ENCODE data around the gene SPSB4. TPM values are rescaled to one million over a fixed set of nuclear protein-coding genes. Genes with fewer than 3 reads are reported as not detected.

The SPSB4 gene
- total and polyA plus RNA-seq, 9 of the 15 experiments (the other 6 are each of a cell fraction or from before 2014, with no cell fraction given): not detected

DNA sequence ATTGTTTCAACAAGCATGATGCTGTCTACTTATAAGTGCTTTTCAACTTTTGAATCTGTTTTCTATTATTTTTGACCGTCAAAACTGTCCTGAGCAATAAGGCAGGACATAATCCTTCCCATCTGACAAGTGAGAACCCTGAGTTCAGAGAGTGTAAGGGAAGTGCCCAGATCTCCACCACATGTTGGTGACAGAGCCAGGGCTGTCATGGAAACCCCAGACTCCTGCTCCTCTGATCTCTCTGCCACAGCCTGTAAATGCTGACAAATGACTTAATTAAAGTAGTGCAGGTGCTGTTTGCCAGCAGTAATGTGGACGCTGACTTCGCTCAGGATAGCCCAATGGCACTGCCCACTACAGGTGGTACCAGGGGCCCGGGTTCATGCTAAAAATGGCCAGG, 40.3 kb downstream of the SPSB4 start:
- no peak for ATAC-seq
- ChIA-PET CTCF (ENCODE audit: low intra/inter-chr PET ratio) (no interaction called here), POLR2A (interaction anchor here (0.8 kb wide), 1 partner anchor 467 kb away, joined by 3 read pairs; no protein-coding TSS in a partner anchor)
- no TSS peak for BruUV-seq (replicated peaks)
- TF ChIP-seq MEF2D (tag; conservative IDR thresholded peaks at IDR 0.05; ENCODE audit: low read depth) (no peak), ZNF778 (CRISPR knock-in tag; IDR thresholded peaks at IDR 0.05) (no peak), SNRNP70 (optimal IDR thresholded peaks at IDR 0.05; ENCODE audit: low read depth, low read length) (no peak)
- Histone ChIP-seq H3K79me2 (ENCODE audit: control insufficient read depth, insufficient read depth, low read length) (no peaks in the 10 kb centered on the region), H3K4me3 (no peak overlapping the region), H3K9me1 (ENCODE audit: control insufficient read depth, insufficient read depth, low read length) (no peaks in the 10 kb centered on the region), H3K27ac (ENCODE audit: extremely low read depth, low read depth, low read length) (no peak overlapping the region), H3K27me3 (ENCODE audit: control insufficient read depth in 2 of 2, insufficient read depth in 2 of 2, low read length in 2 of 2) (peaks cover 5 to 42% of the 10 kb centered on the region in 2 experiments; a peak in 3 of 5 replicates), H4K20me1 (replicated peaks; ENCODE audit: control insufficient read depth, insufficient read depth, low read length) (peaks cover 5% of the 10 kb centered on the region; the same call in 1 of the 2 replicates), H3K9ac (ENCODE audit: insufficient read depth in 1 of 2, low read depth in 2 of 2, low read length in 2 of 2) (no peak overlapping the region), H3K4me1 (replicated peaks in 1 of 2; ENCODE audit: control insufficient read depth in 2 of 2, insufficient read depth in 2 of 2, low read length in 2 of 2) (peaks cover 0 to 4% of the 10 kb centered on the region in 2 experiments; a peak in 3 of 5 replicates), H2AFZ (ENCODE audit: low read depth, low read length) (no peak overlapping the region), H3K36me3 (ENCODE audit: control insufficient read depth, insufficient read depth, low read length) (no peaks in the 10 kb centered on the region), H3K4me2 (ENCODE audit: insufficient read depth, low read length) (no peak overlapping the region), H3K9me3 (replicated peaks; ENCODE audit: control insufficient read depth, insufficient read depth, low read depth, low read length) (no peaks in the 10 kb centered on the region)
- intact Hi-C loops (cut with micrococcal nuclease) (no loop called here), in situ Hi-C loops (cut with MboI) (no loop called here)
- FAIRE-seq: no peak
- WGBS (ENCODE audit: insufficient coverage, low coverage, missing lambda C conversion rate): 3% methylated on average over 4 of the region's 4 CpGs
- DNase-seq (ENCODE audit: extremely low read depth in 1 of 4, low spot score in 3 of 4): no peak

DNA sequence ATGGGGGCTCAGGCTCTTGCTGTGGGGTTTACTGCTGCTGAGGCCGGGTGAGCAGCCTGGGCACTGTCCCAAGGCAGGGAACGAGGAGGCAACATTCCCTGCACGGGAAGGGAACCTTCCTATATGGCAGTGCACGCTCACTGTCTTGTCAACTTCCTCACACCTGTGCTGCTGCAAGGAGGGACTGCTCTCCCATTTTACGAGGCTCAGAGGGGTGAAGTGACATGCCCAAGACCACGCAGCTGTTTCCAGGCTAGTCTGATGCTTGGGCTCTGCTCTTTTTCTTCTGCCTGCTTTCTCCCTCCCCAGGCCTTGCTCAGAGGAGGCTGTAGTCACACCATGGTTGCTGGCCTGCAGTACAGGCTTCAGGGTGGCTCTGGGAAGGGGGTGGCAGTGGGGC, 41.5 kb downstream of the SPSB4 start:
- peaks cover 7 to 41% of the 10 kb centered on the region in 2 experiments; a peak in 3 of 5 replicates for H3K27me3 ChIP-seq (ENCODE audit: control insufficient read depth in 2 of 2, insufficient read depth in 2 of 2, low read length in 2 of 2)
- no peak overlapping the region; a peak in 1 of 4 replicates for H3K9ac ChIP-seq (ENCODE audit: insufficient read depth in 1 of 2, low read depth in 2 of 2, low read length in 2 of 2)
- H3K9me3 ChIP-seq (replicated peaks; ENCODE audit: control insufficient read depth, insufficient read depth, low read depth, low read length): no peaks in the 10 kb centered on the region
- intact Hi-C loops (cut with micrococcal nuclease): no loop called here
- ATAC-seq: no peak
- no peaks in the 10 kb centered on the region for H3K9me1 ChIP-seq (ENCODE audit: control insufficient read depth, insufficient read depth, low read length)
- no peak overlapping the region for H3K4me3 ChIP-seq
- no peak overlapping the region for H3K4me2 ChIP-seq (ENCODE audit: insufficient read depth, low read length)
- H3K36me3 ChIP-seq (ENCODE audit: control insufficient read depth, insufficient read depth, low read length): no peaks in the 10 kb centered on the region
- peaks cover 5% of the 10 kb centered on the region; the same call in 1 of the 2 replicates for H4K20me1 ChIP-seq (replicated peaks; ENCODE audit: control insufficient read depth, insufficient read depth, low read length)
- no peaks in the 10 kb centered on the region; a peak in 1 of 5 replicates for H3K4me1 ChIP-seq (replicated peaks in 1 of 2; ENCODE audit: control insufficient read depth in 2 of 2, insufficient read depth in 2 of 2, low read length in 2 of 2)
- no peak for DNase-seq (ENCODE audit: extremely low read depth in 1 of 4, low spot score in 3 of 4)
- ChIA-PET CTCF (ENCODE audit: low intra/inter-chr PET ratio) (no interaction called here), POLR2A (interaction anchor here (1.3 kb wide), 1 partner anchor 11 kb away, joined by 4 read pairs; no protein-coding TSS in a partner anchor)
- H3K27ac ChIP-seq (ENCODE audit: extremely low read depth, low read depth, low read length): no peak overlapping the region
- WGBS (ENCODE audit: insufficient coverage, low coverage, missing lambda C conversion rate): 0% methylated on average over 6 of the region's 6 CpGs
- no TSS peak for BruUV-seq (replicated peaks)
- no peak for FAIRE-seq
- H3K79me2 ChIP-seq (ENCODE audit: control insufficient read depth, insufficient read depth, low read length): no peaks in the 10 kb centered on the region
- in situ Hi-C loops (cut with MboI): no loop called here
- H2AFZ ChIP-seq (ENCODE audit: low read depth, low read length): no peak overlapping the region
- no peak for TF ChIP-seq MXI1 (IDR thresholded peaks at IDR 0.05; ENCODE audit: low read depth, low read length)
- no peak for TF ChIP-seq CHD1 (IDR thresholded peaks at IDR 0.05; ENCODE audit: low read length)
- TF ChIP-seq, protein P1, sequence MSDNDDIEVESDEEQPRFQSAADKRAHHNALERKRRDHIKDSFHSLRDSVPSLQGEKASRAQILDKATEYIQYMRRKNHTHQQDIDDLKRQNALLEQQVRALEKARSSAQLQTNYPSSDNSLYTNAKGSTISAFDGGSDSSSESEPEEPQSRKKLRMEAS (CRISPR knock-in tag; IDR thresholded peaks at IDR 0.05): no peak
- TF ChIP-seq LEF1 (IDR thresholded peaks at IDR 0.05): no peak
- TF ChIP-seq GABPB1 (CRISPR knock-in tag; IDR thresholded peaks at IDR 0.05): no peak
- TF ChIP-seq KDM4B (IDR thresholded peaks at IDR 0.05; ENCODE audit: borderline replicate concordance in 2 of 2, low read depth in 1 of 2): no peak
- TF ChIP-seq HDAC6 (IDR thresholded peaks at IDR 0.05; ENCODE audit: low read depth, low read length): no peak
- TF ChIP-seq SP1 (CRISPR knock-in tag; IDR thresholded peaks at IDR 0.05): no peak
- TF ChIP-seq HEY1 (CRISPR knock-in tag; IDR thresholded peaks at IDR 0.05; ENCODE audit: borderline replicate concordance): no peak
- TF ChIP-seq, protein P2, sequence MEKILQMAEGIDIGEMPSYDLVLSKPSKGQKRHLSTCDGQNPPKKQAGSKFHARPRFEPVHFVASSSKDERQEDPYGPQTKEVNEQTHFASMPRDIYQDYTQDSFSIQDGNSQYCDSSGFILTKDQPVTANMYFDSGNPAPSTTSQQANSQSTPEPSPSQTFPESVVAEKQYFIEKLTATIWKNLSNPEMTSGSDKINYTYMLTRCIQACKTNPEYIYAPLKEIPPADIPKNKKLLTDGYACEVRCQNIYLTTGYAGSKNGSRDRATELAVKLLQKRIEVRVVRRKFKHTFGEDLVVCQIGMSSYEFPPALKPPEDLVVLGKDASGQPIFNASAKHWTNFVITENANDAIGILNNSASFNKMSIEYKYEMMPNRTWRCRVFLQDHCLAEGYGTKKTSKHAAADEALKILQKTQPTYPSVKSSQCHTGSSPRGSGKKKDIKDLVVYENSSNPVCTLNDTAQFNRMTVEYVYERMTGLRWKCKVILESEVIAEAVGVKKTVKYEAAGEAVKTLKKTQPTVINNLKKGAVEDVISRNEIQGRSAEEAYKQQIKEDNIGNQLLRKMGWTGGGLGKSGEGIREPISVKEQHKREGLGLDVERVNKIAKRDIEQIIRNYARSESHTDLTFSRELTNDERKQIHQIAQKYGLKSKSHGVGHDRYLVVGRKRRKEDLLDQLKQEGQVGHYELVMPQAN (IDR thresholded peaks at IDR 0.05; ENCODE audit: borderline replicate concordance): no peak
- TF ChIP-seq HDAC2 (IDR thresholded peaks at IDR 0.05): no peak
